Heart left ventricle (tissue), 13 donors: ENCODE measurements around the gene CD80.

Experiments
- POLR2A ChIP-seq, 2 donors: fragments of 450-650 bp; IDR thresholded peaks; one replicate each; pipeline ENCODE4 v1.6.1; 2017; ENCODE audit warnings: antibody characterized with exemption in 2 of 2, mild to moderate bottlenecking in 2 of 2, moderate library complexity in 2 of 2
- TF ChIP-seq, protein P1 (sequence below), 12 donors: fragments of 200-600 bp; sonication (generic) in 4 of 12; IDR thresholded peaks; one replicate each; pipeline versions ENCODE4 v1.5.0 to v1.8.0; 2018 to 2022; ENCODE audit warnings: antibody characterized with exemption in 12 of 12, mild to moderate bottlenecking in 5 of 12
- donor health status: ischemic (EF 13 %, LVEDD 7.1; RV severe dilation, severe dysfunction).
- donor health status: DM: no; HTN: yes; CAD: no.
- donor health status: DM: no; HTN: no; CAD: no.
- donor health status: ischemic (EF 25% LVEDD 6.9; RV normal size, moderate dysfunction).
- donor health status: ischemic (EF 25% LVEDD 5.7; RV mildly dilated, moderate dysfunction).
- donor health status: ischemic (EF 35%, LVEDD 5.7; RV mildly dilated, moderate dysfunction).
- donor health status: nonischemic (EF 11% LVEDD 7.7; RV severe dilation, severe dysfunction).
- donor health status: DM: yes; HTN: yes; CAD: no.
- donor health status: PGD.
- donor health status: ischemic (EF 29% LVEDD 5.4; RV normal size, mild dysfunction).
- donor health status: nonischemic (EF 23%, LVEDD 6.1; RV moderate dilation, normal function).

DNA sequence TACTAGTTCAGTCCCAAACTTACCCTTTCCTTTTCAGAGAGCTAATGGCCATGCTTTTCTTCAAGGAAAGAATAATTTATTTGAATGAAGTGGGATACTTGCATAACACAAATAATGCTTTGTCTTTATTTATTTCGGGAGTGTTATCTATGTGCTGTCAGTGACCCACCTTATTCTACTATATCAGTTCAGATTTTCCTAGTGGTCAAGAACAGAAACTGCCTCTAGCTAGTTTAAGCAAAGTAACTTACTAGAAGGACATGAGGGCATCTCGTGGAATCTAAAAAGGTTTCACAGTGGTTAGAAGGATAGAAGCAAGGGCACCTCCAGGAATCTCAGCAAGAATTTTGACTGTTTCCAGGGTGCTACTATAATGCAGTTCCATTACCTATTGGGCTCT, 64.8 kb downstream of the CD80 start:
- TF ChIP-seq POLR2A (IDR thresholded peaks at IDR 0.05) = no peak
- TF ChIP-seq, protein P1, sequence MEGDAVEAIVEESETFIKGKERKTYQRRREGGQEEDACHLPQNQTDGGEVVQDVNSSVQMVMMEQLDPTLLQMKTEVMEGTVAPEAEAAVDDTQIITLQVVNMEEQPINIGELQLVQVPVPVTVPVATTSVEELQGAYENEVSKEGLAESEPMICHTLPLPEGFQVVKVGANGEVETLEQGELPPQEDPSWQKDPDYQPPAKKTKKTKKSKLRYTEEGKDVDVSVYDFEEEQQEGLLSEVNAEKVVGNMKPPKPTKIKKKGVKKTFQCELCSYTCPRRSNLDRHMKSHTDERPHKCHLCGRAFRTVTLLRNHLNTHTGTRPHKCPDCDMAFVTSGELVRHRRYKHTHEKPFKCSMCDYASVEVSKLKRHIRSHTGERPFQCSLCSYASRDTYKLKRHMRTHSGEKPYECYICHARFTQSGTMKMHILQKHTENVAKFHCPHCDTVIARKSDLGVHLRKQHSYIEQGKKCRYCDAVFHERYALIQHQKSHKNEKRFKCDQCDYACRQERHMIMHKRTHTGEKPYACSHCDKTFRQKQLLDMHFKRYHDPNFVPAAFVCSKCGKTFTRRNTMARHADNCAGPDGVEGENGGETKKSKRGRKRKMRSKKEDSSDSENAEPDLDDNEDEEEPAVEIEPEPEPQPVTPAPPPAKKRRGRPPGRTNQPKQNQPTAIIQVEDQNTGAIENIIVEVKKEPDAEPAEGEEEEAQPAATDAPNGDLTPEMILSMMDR (IDR thresholded peaks at IDR 0.05) = no peak
